B cell (primary cell): ENCODE results near the gene FHL1. TPM values are rescaled to one million over a fixed set of nuclear protein-coding genes. Genes with fewer than 3 reads are reported as not detected.
"Not testable (repeated sequence)": the region's sequence is repeated elsewhere in the genome, so short reads cannot be mapped to it uniquely, and the experiment has no call there.

Source experiments
- ATAC-seq: fragments of 200-7000 bp; cut with Tn5 transposase; one replicate; pipeline ENCODE4 v1.10.0; 2021; ENCODE audit warnings: low read depth, mild to moderate bottlenecking, moderate number of reproducible peaks, moderate library complexity
- CTCF ChIA-PET: fragments of 350-600 bp; sonication (Branson Sonifier 250); formaldehyde crosslinking; loops from one replicate; lab custom pipeline; 2021; ENCODE audit warnings: antibody characterized with exemption, inconsistent platforms; lab: Charles Lee
- POLR2A ChIA-PET: fragments of 350-600 bp; sonication (Branson Sonifier 250); formaldehyde crosslinking; loops from one replicate; lab custom pipeline; 2021; ENCODE audit warnings: antibody characterized with exemption; lab: Charles Lee
- DNase-seq: peaks from one replicate; pipeline ENCODE4 v3.0.0; 2013
- H2AFZ ChIP-seq: 2 replicates; pipeline ENCODE4 v1.6.1; 2012; ENCODE audit warnings: mild to moderate bottlenecking, low read depth, low read length; ENCODE audit not compliant: insufficient read depth, poor library complexity, severe bottlenecking
- H3K27ac ChIP-seq, 2 donors: 1 replicate in 1 of 2; 2 replicates in 1 of 2; pipeline ENCODE4 v1.5.1; 2012 to 2013; ENCODE audit warnings: low read length in 2 of 2, mild to moderate bottlenecking in 2 of 2, moderate library complexity in 1 of 2
- H3K27me3 ChIP-seq, 4 experiments: fragments of 200-600 bp in 1 of 4; sonication (generic) in 1 of 4; replicated peaks in 1 of 4; 1 replicate in 2 of 4; 2 replicates in 2 of 4; pipeline versions ENCODE4 v1.6.1 to v1.7.0; 2013 to 2016; ENCODE audit warnings: low read length in 3 of 4, mild to moderate bottlenecking in 2 of 4, mixed read lengths in 1 of 4, moderate library complexity in 1 of 4; ENCODE audit not compliant: insufficient read depth in 4 of 4, control insufficient read depth in 3 of 4; ENCODE audit errors: control extremely low read depth in 1 of 4
- H3K36me3 ChIP-seq, 2 experiments: replicated peaks in 1 of 2; 1 replicate in 1 of 2; 2 replicates in 1 of 2; pipeline versions ENCODE4 v1.6.1 to v1.7.1; 2013; ENCODE audit warnings: low read length in 1 of 2; ENCODE audit not compliant: insufficient read depth in 2 of 2, control insufficient read depth in 1 of 2; ENCODE audit errors: control extremely low read depth in 1 of 2, extremely low read depth in 1 of 2
- H3K4me1 ChIP-seq, 2 donors: fragments of 200-600 bp in 1 of 2; sonication (generic) in 1 of 2; 1 replicate in 1 of 2; 2 replicates in 1 of 2; pipeline versions ENCODE4 v1.5.1 to v1.6.1; 2013 to 2017; ENCODE audit warnings: low read length in 2 of 2; ENCODE audit not compliant: control insufficient read depth in 2 of 2, insufficient read depth in 2 of 2
- H3K4me2 ChIP-seq: replicated peaks from 2 replicates; pipeline ENCODE3; 2012; ENCODE audit warnings: mild to moderate bottlenecking, low read depth, low read length; ENCODE audit not compliant: poor library complexity, severe bottlenecking
- H3K4me3 ChIP-seq, 5 experiments: fragments of 200-600 bp in 1 of 5; sonication (generic) in 1 of 5; 1 replicate in 3 of 5; 2 replicates in 2 of 5; pipeline versions ENCODE4 v1.5.1 to v1.7.0; 2011 to 2016; ENCODE audit warnings: low read length in 4 of 5, mild to moderate bottlenecking in 4 of 5, low read depth in 2 of 5, control low read depth in 1 of 5, moderate library complexity in 1 of 5; ENCODE audit not compliant: insufficient read depth in 1 of 5; ENCODE audit errors: control extremely low read depth in 1 of 5, extremely low read depth in 1 of 5
- H3K79me2 ChIP-seq: fragments of 200-600 bp; sonication (generic); one replicate; pipeline ENCODE4 v1.6.0; 2016; ENCODE audit warnings: low read length; ENCODE audit not compliant: control insufficient read depth, insufficient read depth
- H3K9ac ChIP-seq: fragments of 200-600 bp; sonication (generic); 2 replicates; pipeline ENCODE4 v1.6.1; 2017; ENCODE audit warnings: mild to moderate bottlenecking, low read length, moderate library complexity
- H3K9me3 ChIP-seq, 3 donors: one replicate each; pipeline versions ENCODE4 v1.6.1 to v1.7.1; 2013; ENCODE audit warnings: low read length in 2 of 3; ENCODE audit not compliant: control insufficient read depth in 2 of 3, insufficient read depth in 1 of 3; ENCODE audit errors: control extremely low read depth in 1 of 3
- H4K20me1 ChIP-seq: 2 replicates; pipeline ENCODE4 v1.6.0; 2012; ENCODE audit warnings: mild to moderate bottlenecking, low read length; ENCODE audit not compliant: insufficient read depth, control insufficient read depth, poor library complexity, severe bottlenecking
- H3K27ac Mint-ChIP-seq: one replicate; pipeline ENCODE4 v1.8.0; 2021; ENCODE audit warnings: mixed read lengths
- H3K27me3 Mint-ChIP-seq: one replicate; pipeline ENCODE4 v1.8.0; 2021; ENCODE audit warnings: mixed read lengths
- H3K4me1 Mint-ChIP-seq: one replicate; pipeline ENCODE4 v1.8.0; 2021; ENCODE audit warnings: mixed read lengths
- H3K4me3 Mint-ChIP-seq: one replicate; pipeline ENCODE4 v1.8.0; 2021; ENCODE audit warnings: mixed read lengths
- H3K9me3 Mint-ChIP-seq: one replicate; pipeline ENCODE4 v1.8.0; 2022; ENCODE audit warnings: mixed read lengths; ENCODE audit not compliant: insufficient read depth
- WGBS: methylation state at CpG from one replicate; pipeline ENCODE4 v1.1.5; 2013; ENCODE audit warnings: missing lambda C conversion rate; ENCODE audit not compliant: insufficient coverage; 5-methylcytosine and 5-hydroxymethylcytosine counted together
- intact Hi-C: fragments of 100-400 bp; cut with micrococcal nuclease; formaldehyde crosslinking; loops from one replicate; pipeline ENCODE4 v1.10.0; 2022
- polyA plus RNA-seq: library from polyadenylated mRNA; depleted of rRNA; stranded (reverse); fragments of >200 nt; gene quantifications from 2 replicates; pipeline ENCODE4 v1.2.3, GENCODE V29; 2012
- total RNA-seq, 2 donors: library from RNA; stranded (reverse); fragments of 120-200 nt in 1 of 2; gene quantifications; 1 replicate in 1 of 2; 2 replicates in 1 of 2; pipeline versions ENCODE4 v1.2.3 to v1.2.4, GENCODE V29; 2013 to 2022
- TF ChIP-seq, protein P1 (sequence below): fragments of 200-600 bp; IDR thresholded peaks from one replicate; pipeline ENCODE4 v1.8.0; 2022; ENCODE audit warnings: antibody characterized with exemption, mild to moderate bottlenecking

FHL1 gene
- total and polyA plus RNA-seq, 2 donors (not counting 1 experiment from before 2014, with no cell fraction given), result 6.7 to 8.0 TPM

GRCh38 chrX:136106920-136107528 is 40.3 kb upstream of the FHL1 start:
- no CpG with 5 or more reads among the region's 11 CpGs for WGBS
- Mint-ChIP-seq H3K27me3 (no peaks in the 10 kb centered on the region), H3K4me1 (no peaks in the 10 kb centered on the region), H3K27ac (no peak overlapping the region), H3K4me3 (no peak overlapping the region), H3K9me3 (no peaks in the 10 kb centered on the region)
- no peaks in the 10 kb centered on the region for H3K9me3 ChIP-seq
- H3K27me3 ChIP-seq, result no peaks in the 10 kb centered on the region
- no peak for ATAC-seq
- H4K20me1 ChIP-seq, result no peaks in the 10 kb centered on the region
- CTCF ChIA-PET, result no interaction called here
- no peaks in the 10 kb centered on the region for H3K4me1 ChIP-seq
- no peaks in the 10 kb centered on the region for H3K79me2 ChIP-seq
- no peak overlapping the region for H3K4me2 ChIP-seq
- no peaks in the 10 kb centered on the region for H3K36me3 ChIP-seq
- no peak overlapping the region for H3K27ac ChIP-seq
- no peak overlapping the region for H2AFZ ChIP-seq
- intact Hi-C loops, result no loop called here
- TF ChIP-seq, protein P1, sequence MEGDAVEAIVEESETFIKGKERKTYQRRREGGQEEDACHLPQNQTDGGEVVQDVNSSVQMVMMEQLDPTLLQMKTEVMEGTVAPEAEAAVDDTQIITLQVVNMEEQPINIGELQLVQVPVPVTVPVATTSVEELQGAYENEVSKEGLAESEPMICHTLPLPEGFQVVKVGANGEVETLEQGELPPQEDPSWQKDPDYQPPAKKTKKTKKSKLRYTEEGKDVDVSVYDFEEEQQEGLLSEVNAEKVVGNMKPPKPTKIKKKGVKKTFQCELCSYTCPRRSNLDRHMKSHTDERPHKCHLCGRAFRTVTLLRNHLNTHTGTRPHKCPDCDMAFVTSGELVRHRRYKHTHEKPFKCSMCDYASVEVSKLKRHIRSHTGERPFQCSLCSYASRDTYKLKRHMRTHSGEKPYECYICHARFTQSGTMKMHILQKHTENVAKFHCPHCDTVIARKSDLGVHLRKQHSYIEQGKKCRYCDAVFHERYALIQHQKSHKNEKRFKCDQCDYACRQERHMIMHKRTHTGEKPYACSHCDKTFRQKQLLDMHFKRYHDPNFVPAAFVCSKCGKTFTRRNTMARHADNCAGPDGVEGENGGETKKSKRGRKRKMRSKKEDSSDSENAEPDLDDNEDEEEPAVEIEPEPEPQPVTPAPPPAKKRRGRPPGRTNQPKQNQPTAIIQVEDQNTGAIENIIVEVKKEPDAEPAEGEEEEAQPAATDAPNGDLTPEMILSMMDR, result no peak
- no peak for DNase-seq
- no peak overlapping the region for H3K4me3 ChIP-seq
- POLR2A ChIA-PET, result no interaction called here
- H3K9ac ChIP-seq, result no peak overlapping the region

DNA sequence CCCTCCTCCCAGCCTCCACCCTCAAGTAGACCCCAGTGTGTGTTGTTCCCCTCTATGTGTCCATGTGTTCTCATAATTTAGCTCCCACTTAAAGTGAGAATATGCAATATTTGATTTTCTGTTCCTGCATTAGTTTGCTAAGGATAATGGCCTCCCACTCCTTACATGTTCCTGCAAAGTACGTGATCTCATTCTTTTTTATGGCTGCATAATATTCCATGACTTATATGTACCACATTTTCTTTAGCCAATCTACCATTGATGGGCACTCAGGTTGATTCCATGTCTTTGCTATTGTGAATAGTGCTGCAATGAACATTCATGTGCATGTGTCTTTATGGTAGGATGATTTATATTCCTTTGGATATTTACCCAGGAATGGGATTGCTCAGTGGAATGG is 38.4 kb upstream of the FHL1 start:
- H3K9ac ChIP-seq, H3K4me1 Mint-ChIP-seq, H2AFZ ChIP-seq, H3K36me3 ChIP-seq, H3K27ac Mint-ChIP-seq, H4K20me1 ChIP-seq, H3K4me2 ChIP-seq, H3K9me3 ChIP-seq, H3K4me3 ChIP-seq, H3K4me3 Mint-ChIP-seq, CTCF ChIA-PET, H3K27me3 ChIP-seq, POLR2A ChIA-PET, H3K27ac ChIP-seq, ATAC-seq, H3K79me2 ChIP-seq, H3K9me3 Mint-ChIP-seq, H3K4me1 ChIP-seq, intact Hi-C loops, DNase-seq, H3K27me3 Mint-ChIP-seq: not testable (repeated sequence)
- WGBS, result no CpG with 5 or more reads among the region's 1 CpG
